Activated T-cell treated with anti-CD3 and anti-CD28 coated beads, Interleukin-2, amount 50 U/mL, for 48 hours (primary cell): ENCODE results near the gene MKRN1.
"Not testable (repeated sequence)": the region's sequence is repeated elsewhere in the genome, so short reads cannot be mapped to it uniquely, and the experiment has no call there.

Experiments
- DNase-seq, 2 experiments: peaks; one replicate each; pipeline ENCODE4 v3.0.0-alpha.2; 2020

Gene MKRN1

GRCh38 chr7:140433396-140433795, 45.9 kb downstream of the MKRN1 start:
- DNase-seq, result no peak

- DNase-seq, result no peak
Observed at GRCh38 chr7:140426130-140426529, 53.2 kb downstream of the MKRN1 start.

GRCh38 chr7:140425718-140426117, 53.6 kb downstream of the MKRN1 start:
- no peak for DNase-seq

- no peak for DNase-seq
Observed at GRCh38 chr7:140423501-140423900, 55.8 kb downstream of the MKRN1 start.

- DNase-seq, result no peak
Observed at GRCh38 chr7:140421521-140421920, 57.8 kb downstream of the MKRN1 start.

GRCh38 chr7:140418653-140419052, 60.7 kb downstream of the MKRN1 start:
- DNase-seq, result no peak

- DNase-seq, result not testable (repeated sequence)
Observed at GRCh38 chr7:140418156-140418472, 61.2 kb downstream of the MKRN1 start.

- DNase-seq, result no peak
Observed at GRCh38 chr7:140417456-140418155, 61.7 kb downstream of the MKRN1 start.

- DNase-seq, result no peak
Observed at GRCh38 chr7:140416560-140416959, 62.7 kb downstream of the MKRN1 start.

- DNase-seq, result not testable (repeated sequence)
Observed at GRCh38 chr7:140415816-140416215, 63.5 kb downstream of the MKRN1 start.

- no peak for DNase-seq
Observed at GRCh38 chr7:140415361-140415760, 63.9 kb downstream of the MKRN1 start.

GRCh38 chr7:140404565-140405065, 74.7 kb downstream of the MKRN1 start:
- DNase-seq, result no peak

- peak; percentile 57 to 59 for DNase-seq
Observed at GRCh38 chr7:140403878-140404564, 75.3 kb downstream of the MKRN1 start, which contains the start of gene RAB19. Gene RAB19 (plus strand): TSS chr7:140404058. CDS start chr7:140407647, 3,589 bp downstream.
